Keratinocyte (primary cell): Measurements from ENCODE around the gene TRIB2. TPM values are rescaled to one million over a fixed set of nuclear protein-coding genes. Genes with fewer than 3 reads are reported as not detected.

ENCODE experiments used
- DNase-seq: peaks from one replicate; pipeline ENCODE4 v3.0.0-alpha.2; 2011; ENCODE audit warnings: low read depth, missing footprints, low spot score
- FAIRE-seq: peaks from 2 replicates; lab custom pipeline; 2011; peaks lifted over from hg19 to GRCh38; lab: Jason Lieb, UNC
- H2AFZ ChIP-seq: 2 replicates; pipeline ENCODE4 v1.6.0; 2012; ENCODE audit warnings: low read length, control low read depth, inconsistent platforms; ENCODE audit not compliant: control insufficient read depth
- H3K27ac ChIP-seq: 2 replicates; pipeline ENCODE4 v1.5.1; 2011; ENCODE audit warnings: low read length; ENCODE audit not compliant: control insufficient read depth, insufficient read depth
- H3K27me3 ChIP-seq: 3 replicates; pipeline ENCODE4 v1.6.0; 2011; ENCODE audit warnings: low read length; ENCODE audit not compliant: control insufficient read depth, insufficient read depth; ENCODE audit errors: extremely low read depth
- H3K36me3 ChIP-seq, 2 experiments: 2 replicates in 1 of 2; 3 replicates in 1 of 2; pipeline ENCODE4 v1.5.1; 2011; ENCODE audit warnings: low read length in 2 of 2, mild to moderate bottlenecking in 1 of 2; ENCODE audit not compliant: control insufficient read depth in 2 of 2, insufficient read depth in 2 of 2; ENCODE audit errors: extremely low read depth in 1 of 2
- H3K4me1 ChIP-seq: 3 replicates; pipeline ENCODE4 v1.5.1; 2011; ENCODE audit warnings: low read length; ENCODE audit not compliant: control insufficient read depth, insufficient read depth; ENCODE audit errors: extremely low read depth
- H3K4me2 ChIP-seq: 3 replicates; pipeline ENCODE4 v1.6.0; 2011; ENCODE audit warnings: low read depth, low read length; ENCODE audit not compliant: control insufficient read depth, insufficient read depth; ENCODE audit errors: extremely low read depth
- H3K4me3 ChIP-seq, 3 experiments: fragments of 200-600 bp in 1 of 3; sonication (generic) in 1 of 3; 2 replicates in 2 of 3; 3 replicates in 1 of 3; pipeline ENCODE4 v1.5.1; 2011 to 2016; ENCODE audit warnings: low read length in 3 of 3, mild to moderate bottlenecking in 3 of 3, control low read depth in 2 of 3, inconsistent platforms in 1 of 3, low read depth in 1 of 3, mixed read lengths in 1 of 3, mixed run types in 1 of 3, moderate library complexity in 1 of 3; ENCODE audit not compliant: control insufficient read depth in 2 of 3, insufficient read depth in 2 of 3; ENCODE audit errors: extremely low read depth in 1 of 3
- H3K79me2 ChIP-seq: 2 replicates; pipeline ENCODE4 v1.6.0; 2012; ENCODE audit warnings: low read length; ENCODE audit not compliant: control insufficient read depth, insufficient read depth
- H3K9ac ChIP-seq: 3 replicates; pipeline ENCODE4 v1.6.0; 2011; ENCODE audit warnings: low read length; ENCODE audit not compliant: control insufficient read depth, insufficient read depth; ENCODE audit errors: extremely low read depth
- H3K9me1 ChIP-seq: 3 replicates; pipeline ENCODE4 v1.6.0; 2011; ENCODE audit warnings: low read length; ENCODE audit not compliant: control insufficient read depth, insufficient read depth; ENCODE audit errors: extremely low read depth
- H3K9me3 ChIP-seq: 2 replicates; pipeline ENCODE4 v1.5.1; 2012; ENCODE audit warnings: low read depth, low read length; ENCODE audit not compliant: control insufficient read depth
- H4K20me1 ChIP-seq: 3 replicates; pipeline ENCODE4 v1.6.0; 2011; ENCODE audit warnings: low read length; ENCODE audit not compliant: control insufficient read depth, insufficient read depth; ENCODE audit errors: extremely low read depth
- EZH2 ChIP-seq: IDR thresholded peaks from one replicate; pipeline ENCODE4 v1.6.1; 2012; ENCODE audit warnings: inconsistent platforms, mild to moderate bottlenecking, low read length, moderate library complexity
- dilution Hi-C: fragments of 300-500 bp; cut with MboI; formaldehyde crosslinking; loops from one replicate; pipeline ENCODE4 v1.7.0; 2020; ENCODE audit warnings: low sequenced_read_pairs; ENCODE audit not compliant: extremely low pct_ligation_motif_present
- polyA plus RNA-seq, 5 experiments: library from polyadenylated mRNA; depleted of rRNA in 3 of 5; stranded (reverse) in 3 of 5; stranded (forward) in 1 of 5; unstranded in 1 of 5; fragments of >200 nt; gene quantifications; 1 replicate in 1 of 5; 2 replicates in 3 of 5; 3 replicates in 1 of 5; pipeline versions ENCODE4 v1.2.1 to v1.2.3, GENCODE V29; 2011 to 2012; ENCODE audit warnings: missing spikeins in 2 of 5, low read depth in 1 of 5, low replicate concordance in 1 of 5
- TF ChIP-seq, protein P1 (sequence below), 3 experiments: IDR thresholded peaks in 1 of 3; conservative IDR thresholded peaks in 1 of 3; optimal IDR thresholded peaks in 1 of 3; 2 replicates in 2 of 3; 3 replicates in 1 of 3; pipeline versions ENCODE3 to v1.5.1; 2011; ENCODE audit warnings: low read length in 3 of 3, mild to moderate bottlenecking in 3 of 3, moderate library complexity in 2 of 3, control low read depth in 1 of 3, inconsistent platforms in 1 of 3; ENCODE audit not compliant: insufficient read depth in 2 of 3; ENCODE audit errors: extremely low read depth in 1 of 3

TRIB2 gene
- polyA plus RNA-seq, 1 donor (not counting 4 experiments of a cell fraction or from before 2014, with no cell fraction given): 7.7 TPM

DNA sequence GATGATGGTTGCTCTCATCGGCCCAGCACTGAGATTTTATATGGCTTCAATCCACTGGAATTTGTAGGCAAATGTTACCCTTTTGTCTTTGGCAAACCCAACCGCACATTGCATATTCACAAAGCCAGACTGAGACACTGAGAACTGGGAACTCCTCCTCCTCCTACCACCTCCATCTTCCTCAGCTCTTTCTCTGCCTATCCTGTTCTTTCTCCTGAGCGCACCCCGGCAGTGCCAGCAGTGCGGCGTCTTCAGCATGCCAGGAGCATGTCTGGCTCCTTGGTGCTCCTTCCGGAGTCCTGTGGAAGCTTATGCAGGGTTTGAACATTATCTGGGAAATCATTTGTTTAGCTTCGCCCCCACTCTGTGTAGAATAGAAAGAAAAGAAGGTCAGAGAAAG lies 50.8 kb downstream of the TRIB2 start:
- Histone ChIP-seq H3K4me1 (peaks cover 14% of the 10 kb centered on the region), H3K27ac (no peak overlapping the region), H3K4me3 (no peak overlapping the region), H3K9me1 (no peaks in the 10 kb centered on the region), H2AFZ (no peak overlapping the region), H3K9me3 (no peaks in the 10 kb centered on the region), H3K27me3 (peaks cover 3% of the 10 kb centered on the region), H4K20me1 (no peaks in the 10 kb centered on the region), H3K36me3 (no peaks in the 10 kb centered on the region), H3K9ac (no peak overlapping the region), H3K79me2 (no peaks in the 10 kb centered on the region), H3K4me2 (no peak overlapping the region)
- DNase-seq: no peak
- no peak for FAIRE-seq
- dilution Hi-C loops: no loop called here
- TF ChIP-seq, protein P1, sequence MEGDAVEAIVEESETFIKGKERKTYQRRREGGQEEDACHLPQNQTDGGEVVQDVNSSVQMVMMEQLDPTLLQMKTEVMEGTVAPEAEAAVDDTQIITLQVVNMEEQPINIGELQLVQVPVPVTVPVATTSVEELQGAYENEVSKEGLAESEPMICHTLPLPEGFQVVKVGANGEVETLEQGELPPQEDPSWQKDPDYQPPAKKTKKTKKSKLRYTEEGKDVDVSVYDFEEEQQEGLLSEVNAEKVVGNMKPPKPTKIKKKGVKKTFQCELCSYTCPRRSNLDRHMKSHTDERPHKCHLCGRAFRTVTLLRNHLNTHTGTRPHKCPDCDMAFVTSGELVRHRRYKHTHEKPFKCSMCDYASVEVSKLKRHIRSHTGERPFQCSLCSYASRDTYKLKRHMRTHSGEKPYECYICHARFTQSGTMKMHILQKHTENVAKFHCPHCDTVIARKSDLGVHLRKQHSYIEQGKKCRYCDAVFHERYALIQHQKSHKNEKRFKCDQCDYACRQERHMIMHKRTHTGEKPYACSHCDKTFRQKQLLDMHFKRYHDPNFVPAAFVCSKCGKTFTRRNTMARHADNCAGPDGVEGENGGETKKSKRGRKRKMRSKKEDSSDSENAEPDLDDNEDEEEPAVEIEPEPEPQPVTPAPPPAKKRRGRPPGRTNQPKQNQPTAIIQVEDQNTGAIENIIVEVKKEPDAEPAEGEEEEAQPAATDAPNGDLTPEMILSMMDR (optimal IDR thresholded peaks at IDR 0.05 in 1 of 3, IDR thresholded peaks at IDR 0.05 in 1 of 3, conservative IDR thresholded peaks at IDR 0.05 in 1 of 3; ENCODE audit: extremely low read depth in 1 of 3, insufficient read depth in 2 of 3, low read length in 3 of 3): no peak
- no peak for TF ChIP-seq EZH2

DNA sequence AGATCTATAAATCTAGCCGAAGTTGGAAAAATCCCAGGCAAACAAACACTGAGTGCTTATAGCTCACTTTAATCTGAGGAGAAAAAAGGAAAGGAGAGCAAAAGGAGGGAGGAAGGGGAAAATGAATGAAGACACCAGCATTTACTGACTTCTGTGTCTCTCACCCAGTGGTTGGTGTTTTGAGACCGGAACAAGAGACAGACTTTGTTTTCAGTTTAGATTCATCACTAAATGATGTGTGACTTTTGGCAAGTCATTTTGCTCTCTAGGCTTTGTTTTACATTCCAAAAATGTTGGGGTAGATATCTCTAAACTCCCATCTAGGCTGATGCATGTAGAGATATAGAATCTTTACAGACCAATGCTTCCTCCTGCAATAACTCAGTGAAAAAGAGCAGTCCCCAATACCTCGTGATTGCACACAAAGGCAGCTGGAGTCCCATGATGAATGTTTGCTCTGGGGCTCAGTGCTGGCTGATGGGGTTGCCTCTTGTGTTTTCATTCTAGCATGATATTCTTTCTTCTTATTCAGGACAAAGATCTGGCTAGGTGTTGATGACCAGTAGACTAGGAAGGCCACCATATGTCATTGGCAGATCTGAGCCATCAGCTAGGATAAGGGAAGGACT lies 51.4 kb downstream of the TRIB2 start:
- H3K4me2 ChIP-seq: no peak overlapping the region
- dilution Hi-C loops: no loop called here
- H2AFZ ChIP-seq: no peak overlapping the region

More for the DNA sequence above, 51.4 kb downstream of the TRIB2 start:
- Histone ChIP-seq H3K4me1 (peaks cover 14% of the 10 kb centered on the region), H3K9ac (no peak overlapping the region), H3K27me3 (peaks cover 3% of the 10 kb centered on the region), H3K27ac (no peak overlapping the region), H3K9me3 (no peaks in the 10 kb centered on the region), H3K36me3 (no peaks in the 10 kb centered on the region), H3K9me1 (no peaks in the 10 kb centered on the region), H3K4me3 (no peak overlapping the region), H3K79me2 (no peaks in the 10 kb centered on the region), H4K20me1 (no peaks in the 10 kb centered on the region)
- FAIRE-seq: no peak
- TF ChIP-seq, protein P1 (optimal IDR thresholded peaks at IDR 0.05 in 1 of 3, IDR thresholded peaks at IDR 0.05 in 1 of 3, conservative IDR thresholded peaks at IDR 0.05 in 1 of 3; ENCODE audit: extremely low read depth in 1 of 3, insufficient read depth in 2 of 3, low read length in 3 of 3): no peak
- no peak for TF ChIP-seq EZH2
- no peak for DNase-seq
